Measurements from ENCODE around the gene TIMM23B.
"Not testable (repeated sequence)": the region's sequence is repeated elsewhere in the genome, so short reads cannot be mapped to it uniquely, and the experiment has no call there.

GRCh38 chr10:49922041-49922440 lies 19.8 kb upstream of the TIMM23B start:
- TF ChIP-seq CTCF (conservative IDR thresholded peaks at IDR 0.05 in 1 of 2, IDR thresholded peaks at IDR 0.05 in 1 of 2; ENCODE audit: low read depth in 1 of 2, low read length in 2 of 2); EZH2 (IDR thresholded peaks at IDR 0.05; ENCODE audit: low read length, missing control alignments): not testable (repeated sequence)
